GM18907 (cell line): ENCODE data around the gene CCNB2.

Source experiments
- ATAC-seq: cut with Tn5 transposase; IDR thresholded peaks from one replicate; pipeline ENCODE4 v1.9.1; 2021; ENCODE audit warnings: mild to moderate bottlenecking, moderate library complexity; ENCODE audit not compliant: unreplicated experiment

The CCNB2 gene

GRCh38 chr15:59165726-59166125 lies 60.8 kb downstream of the CCNB2 start:
- ATAC-seq = no peak

- no peak for ATAC-seq
Observed at GRCh38 chr15:59166166-59166565, 61.2 kb downstream of the CCNB2 start.

- no peak for ATAC-seq
Observed at GRCh38 chr15:59166601-59167265, 61.8 kb downstream of the CCNB2 start.

- no peak for ATAC-seq
Observed at GRCh38 chr15:59168536-59168935, 63.6 kb downstream of the CCNB2 start.

- no peak for ATAC-seq
Observed at GRCh38 chr15:59169251-59169708, 64.3 kb downstream of the CCNB2 start.

DNA sequence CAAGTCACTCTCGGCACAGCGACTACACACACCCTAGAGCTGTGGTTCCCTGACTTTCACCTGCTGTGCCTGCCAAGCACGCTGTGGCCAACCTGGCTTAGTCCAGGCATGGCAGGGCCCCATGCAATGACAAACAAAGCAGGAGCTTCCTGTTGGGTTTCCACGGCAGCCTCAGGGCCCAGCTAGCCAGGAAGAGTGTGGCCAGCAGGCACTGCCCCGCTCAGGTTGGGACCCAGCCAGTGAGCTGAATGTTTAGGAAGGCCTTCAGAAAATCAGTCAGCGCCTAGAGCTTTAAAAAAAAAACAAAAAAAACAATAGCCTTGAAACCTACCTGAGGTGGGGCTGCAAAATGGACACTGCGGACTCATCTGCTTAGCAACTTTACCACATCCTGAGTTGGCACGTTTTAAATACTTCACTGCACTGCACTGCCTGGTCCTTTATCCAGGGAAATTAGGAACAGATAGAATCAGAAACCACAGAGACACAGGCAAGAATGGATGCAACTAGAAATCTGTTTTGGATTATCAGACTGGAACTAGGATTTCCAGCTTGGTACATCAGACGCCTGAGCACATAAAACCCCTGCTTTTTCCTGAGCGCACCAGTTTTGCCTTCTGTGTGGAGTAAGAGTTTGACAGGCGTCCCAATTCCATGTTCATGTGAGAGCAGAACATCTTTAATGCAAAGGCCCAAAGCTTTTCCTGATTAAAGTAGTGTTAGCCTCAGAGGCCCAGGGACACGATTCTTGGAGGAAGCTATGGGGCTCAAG lies 65.5 kb downstream of the CCNB2 start:
- no peak for ATAC-seq

GRCh38 chr15:59171067-59171397 lies 66.1 kb downstream of the CCNB2 start:
- no peak for ATAC-seq

- no peak for ATAC-seq
Observed at GRCh38 chr15:59172289-59172901, 67.4 kb downstream of the CCNB2 start.

GRCh38 chr15:59173194-59173593 lies 68.2 kb downstream of the CCNB2 start:
- no peak for ATAC-seq

DNA sequence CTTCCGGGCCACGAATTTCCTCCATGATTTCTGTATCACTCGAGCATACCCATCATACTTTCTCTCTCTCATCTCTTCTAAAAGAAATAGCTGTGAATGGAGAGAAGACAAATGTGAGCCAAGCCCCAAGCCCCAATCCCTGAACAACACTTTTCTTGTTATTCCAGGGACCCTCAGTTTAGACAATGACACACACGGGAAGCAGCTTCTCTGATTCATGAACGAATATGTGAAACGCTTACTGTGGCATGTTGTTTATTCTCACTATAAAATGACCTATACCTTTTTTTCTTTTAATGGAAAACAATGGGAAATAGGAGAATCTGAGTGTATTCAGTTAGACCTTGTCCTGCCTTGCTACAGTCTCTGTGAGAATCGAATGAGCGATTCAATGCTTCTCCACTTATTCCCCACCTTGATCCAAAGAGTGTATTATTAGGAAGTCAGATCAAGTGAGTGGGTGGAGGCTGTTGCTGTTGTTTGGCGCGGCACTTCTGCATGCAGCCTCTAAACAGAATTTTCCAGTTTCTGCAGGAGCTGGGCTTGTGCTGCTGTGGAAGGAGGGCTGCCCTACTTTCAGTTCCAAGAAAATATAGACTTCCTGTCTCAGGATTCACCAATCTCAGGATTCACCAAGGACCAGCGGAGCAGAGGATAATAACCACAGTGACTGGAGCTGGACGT lies 69.3 kb downstream of the CCNB2 start:
- no peak for ATAC-seq
